SH-SY5Y (cell line): ENCODE measurements around the gene RAB30.

ENCODE experiments used
- GATA2 ChIP-seq: IDR thresholded peaks from 2 replicates; pipeline ENCODE4 v1.6.1; 2011; ENCODE audit warnings: mild to moderate bottlenecking, low read depth, low read length
- GATA3 ChIP-seq: IDR thresholded peaks from 2 replicates; pipeline ENCODE4 v1.6.1; 2011; ENCODE audit warnings: low read depth, mild to moderate bottlenecking, low read length, moderate library complexity

- no peak for TF ChIP-seq GATA3
- TF ChIP-seq GATA2: no peak
Observed at GRCh38 chr11:83061883-83062282, 9.8 kb downstream of the RAB30 start.
